ENCODE measurements around the gene SERTAD4.
"Not testable (repeated sequence)": the region's sequence is repeated elsewhere in the genome, so short reads cannot be mapped to it uniquely, and the experiment has no call there.

SERTAD4 gene

DNA sequence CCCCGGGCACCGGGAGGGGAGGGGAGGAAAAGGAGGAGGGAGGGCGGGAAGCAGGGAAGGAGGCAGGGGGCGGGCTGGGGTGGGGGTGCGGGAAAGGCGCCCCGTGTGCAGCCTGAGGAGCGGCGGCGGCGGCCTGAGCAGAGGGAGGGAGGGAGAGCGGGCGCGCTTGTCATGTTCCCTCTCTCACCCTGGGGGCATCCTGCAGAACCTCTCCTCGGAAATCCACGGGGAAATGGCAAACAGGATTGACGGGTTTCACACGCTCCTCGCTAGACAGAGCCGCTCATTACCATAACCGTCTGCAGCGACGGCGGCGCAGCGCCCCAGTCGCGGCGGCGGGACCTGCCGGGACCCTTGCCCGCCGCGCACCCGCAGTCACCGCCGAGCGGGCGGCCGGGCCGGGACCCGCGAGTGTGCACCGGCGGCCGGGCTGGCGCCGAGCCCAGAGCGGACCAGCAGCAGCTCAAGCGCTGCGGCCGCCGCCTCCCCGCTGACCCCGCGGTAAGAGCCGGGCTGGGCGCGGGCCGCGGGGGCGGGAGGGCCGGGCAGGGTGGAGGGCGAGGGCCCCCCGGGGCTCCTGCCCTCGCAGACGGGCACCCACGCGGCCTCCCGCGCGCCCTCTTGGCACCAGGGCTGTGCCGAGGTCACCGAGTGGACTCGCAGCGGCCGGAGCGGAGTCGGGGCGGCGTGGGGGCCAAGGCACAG is at the start of gene SERTAD4:
Gene SERTAD4, plus strand, starts transcription at position 286 of the 705 bp plus-strand sequence. CDS start 5,165 bp downstream, outside the sequence.
- peak; percentile 40 for DNase-seq

- no peak for DNase-seq
Measured at GRCh38 chr1:210185063-210185462, 47.5 kb upstream of the SERTAD4 start.

DNA sequence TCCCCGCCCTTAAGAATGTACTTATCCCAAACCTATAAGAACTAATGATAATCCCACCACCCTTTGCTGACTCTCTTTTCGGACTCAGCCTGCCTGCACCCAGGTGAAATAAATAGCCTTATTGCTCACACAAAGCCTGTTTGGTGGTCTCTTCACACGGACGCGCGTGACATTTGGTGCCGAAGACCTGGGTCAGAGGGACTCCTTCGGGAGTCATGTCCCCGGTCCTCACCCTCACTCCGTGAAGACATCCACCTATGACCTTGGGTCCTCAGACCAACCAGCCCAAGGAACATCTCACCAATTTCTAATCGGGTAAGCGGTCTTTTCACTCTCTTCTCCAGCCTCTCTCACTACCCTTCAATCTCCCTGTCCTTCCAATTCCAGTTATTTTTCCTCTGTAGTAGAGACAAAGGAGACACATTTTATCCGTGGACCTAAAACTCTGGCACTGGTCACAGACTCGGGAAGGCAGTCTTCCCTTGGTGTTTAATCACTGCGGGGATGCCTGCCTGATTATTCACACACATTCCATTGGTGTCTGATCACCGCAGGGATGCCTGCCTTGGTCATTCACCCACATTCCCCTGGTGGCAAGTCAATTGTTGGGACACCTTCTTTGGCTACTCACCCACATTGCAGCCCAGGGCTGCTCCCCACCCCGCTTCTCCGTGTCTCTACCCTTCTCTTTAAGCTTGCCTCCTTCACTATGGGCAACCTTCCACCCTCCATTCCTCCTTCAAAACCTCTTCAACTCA is 44.6 kb upstream of the SERTAD4 start:
- DNase-seq, result not testable (repeated sequence)

GRCh38 chr1:210189426-210189825 is 43.2 kb upstream of the SERTAD4 start:
- no peak for DNase-seq

- no peak for DNase-seq
Measured at GRCh38 chr1:210195635-210196160, 36.9 kb upstream of the SERTAD4 start.

DNA sequence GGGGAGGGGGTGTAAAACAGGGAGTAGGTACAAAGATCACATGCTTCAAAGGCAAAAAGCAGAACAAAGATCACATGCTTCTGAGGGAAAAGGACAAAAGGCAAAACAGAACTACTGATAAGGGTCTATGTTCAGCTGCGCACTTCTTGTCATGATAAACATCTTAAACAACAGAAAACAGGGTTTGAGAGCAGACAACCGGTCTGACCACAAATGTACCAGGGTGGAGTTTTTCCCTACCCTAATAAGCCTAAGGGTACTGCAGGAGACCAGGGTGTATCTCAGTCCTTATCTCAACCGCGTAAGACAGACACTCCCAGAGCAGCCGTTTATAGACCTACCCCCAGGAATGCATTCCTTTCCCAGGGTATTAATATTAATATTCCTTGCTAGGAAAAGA is 36.3 kb upstream of the SERTAD4 start:
- DNase-seq, result not testable (repeated sequence)

GRCh38 chr1:210198840-210199239 is 33.8 kb upstream of the SERTAD4 start:
- no peak for DNase-seq

GRCh38 chr1:210200124-210200736 is 32.4 kb upstream of the SERTAD4 start:
- DNase-seq, result no peak

GRCh38 chr1:210201681-210202080 is 30.9 kb upstream of the SERTAD4 start:
- no peak for DNase-seq

GRCh38 chr1:210207597-210208450 is 24.8 kb upstream of the SERTAD4 start:
- DNase-seq, result no peak

DNA sequence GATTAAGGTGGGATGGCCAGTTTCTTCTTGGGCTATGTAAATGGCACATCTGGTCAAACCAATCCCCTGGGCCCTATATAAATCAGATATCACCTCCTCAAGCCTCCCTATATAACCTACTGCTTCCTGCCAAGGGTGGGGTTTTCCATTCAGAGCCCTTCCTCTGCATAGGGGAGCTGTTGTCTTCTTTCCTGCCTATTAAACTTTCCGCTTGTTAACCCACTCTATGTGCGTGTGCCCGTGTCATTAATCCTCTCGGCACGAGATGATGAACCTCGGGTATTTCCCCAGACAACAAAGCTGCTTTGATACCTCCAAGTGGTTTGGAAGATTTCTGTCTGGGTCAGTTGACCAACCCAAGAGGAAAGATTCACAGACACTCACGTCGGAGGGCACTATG is 19.3 kb upstream of the SERTAD4 start:
- DNase-seq, result no peak

GRCh38 chr1:210214573-210215409 is 17.8 kb upstream of the SERTAD4 start:
- no peak for DNase-seq

GRCh38 chr1:210217482-210217881 is 15.1 kb upstream of the SERTAD4 start:
- no peak for DNase-seq

GRCh38 chr1:210218047-210218446 is 14.5 kb upstream of the SERTAD4 start:
- DNase-seq, result no peak

GRCh38 chr1:210222340-210223006 is 10.1 kb upstream of the SERTAD4 start:
- DNase-seq, result no peak

GRCh38 chr1:210223226-210223904 is 9.2 kb upstream of the SERTAD4 start:
- no peak for DNase-seq

DNA sequence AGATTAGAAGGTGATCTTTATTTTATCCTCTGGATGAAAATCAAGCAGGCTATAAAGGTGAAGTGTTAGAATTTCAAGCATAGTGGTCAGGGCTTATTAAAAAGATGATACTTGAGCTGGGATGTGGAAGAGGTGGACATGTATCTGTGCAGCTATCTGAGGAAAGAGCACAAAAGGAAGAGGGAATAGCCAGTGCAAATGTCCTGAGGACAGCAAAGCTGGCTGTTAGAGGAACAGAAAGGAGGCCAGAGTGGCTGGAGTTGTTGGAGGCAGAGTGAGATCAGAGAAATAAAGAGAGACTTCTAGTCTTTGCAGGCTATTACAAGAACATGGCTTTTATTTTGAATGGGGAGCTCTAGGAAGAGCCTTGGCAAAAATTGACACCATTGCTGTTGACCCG is 4.4 kb upstream of the SERTAD4 start:
- DNase-seq, result no peak

DNA sequence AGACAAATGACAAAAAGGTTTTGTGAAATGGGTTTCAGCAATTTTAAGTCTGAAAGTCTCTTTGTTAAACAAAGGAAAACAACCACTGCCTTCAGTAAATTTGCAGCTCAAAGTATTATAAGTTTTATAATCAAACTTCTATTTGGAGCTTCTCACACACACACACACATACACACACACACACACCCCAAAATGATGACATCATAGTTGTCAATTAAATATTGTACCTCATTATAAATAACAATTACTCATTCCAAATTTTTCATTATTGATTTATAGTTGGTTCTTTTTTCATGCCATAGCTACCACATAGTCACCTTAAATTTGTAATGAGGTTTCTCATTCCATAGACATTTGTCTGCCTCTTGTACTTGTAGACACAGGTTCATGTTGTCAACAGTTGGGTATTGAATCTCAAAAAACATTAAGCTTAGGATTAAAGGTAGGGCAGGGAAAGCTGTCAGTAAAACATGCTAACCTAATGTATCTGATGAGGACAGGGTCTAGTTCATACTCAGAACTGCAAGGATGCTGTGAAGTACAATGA is 2.4 kb upstream of the SERTAD4 start:
- DNase-seq, result no peak

GRCh38 chr1:210231846-210232510 is 618 bp upstream of the SERTAD4 start:
- peak; percentile 22 for DNase-seq

DNA sequence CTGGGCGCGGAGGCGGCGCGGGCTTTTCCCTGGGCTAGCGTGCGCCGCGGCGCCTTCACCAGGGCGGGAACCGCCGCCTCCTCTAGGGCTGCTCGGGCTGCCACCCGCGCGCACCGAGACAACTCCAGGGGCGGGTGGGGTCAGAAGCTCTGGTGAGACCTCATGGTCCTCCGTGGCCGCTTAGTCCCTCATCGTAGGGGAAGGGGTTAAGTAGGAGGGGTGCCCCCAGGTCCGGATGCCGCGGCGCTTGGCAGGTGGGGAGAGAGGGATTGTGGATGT is 559 bp downstream of the SERTAD4 start:
- DNase-seq, result no peak

All from NCI-H748 treated with DMSO at 0.1 percent for 48 hours (cell line).